Measurements from ENCODE around the gene GUCY1B1.

The GUCY1B1 gene

DNA sequence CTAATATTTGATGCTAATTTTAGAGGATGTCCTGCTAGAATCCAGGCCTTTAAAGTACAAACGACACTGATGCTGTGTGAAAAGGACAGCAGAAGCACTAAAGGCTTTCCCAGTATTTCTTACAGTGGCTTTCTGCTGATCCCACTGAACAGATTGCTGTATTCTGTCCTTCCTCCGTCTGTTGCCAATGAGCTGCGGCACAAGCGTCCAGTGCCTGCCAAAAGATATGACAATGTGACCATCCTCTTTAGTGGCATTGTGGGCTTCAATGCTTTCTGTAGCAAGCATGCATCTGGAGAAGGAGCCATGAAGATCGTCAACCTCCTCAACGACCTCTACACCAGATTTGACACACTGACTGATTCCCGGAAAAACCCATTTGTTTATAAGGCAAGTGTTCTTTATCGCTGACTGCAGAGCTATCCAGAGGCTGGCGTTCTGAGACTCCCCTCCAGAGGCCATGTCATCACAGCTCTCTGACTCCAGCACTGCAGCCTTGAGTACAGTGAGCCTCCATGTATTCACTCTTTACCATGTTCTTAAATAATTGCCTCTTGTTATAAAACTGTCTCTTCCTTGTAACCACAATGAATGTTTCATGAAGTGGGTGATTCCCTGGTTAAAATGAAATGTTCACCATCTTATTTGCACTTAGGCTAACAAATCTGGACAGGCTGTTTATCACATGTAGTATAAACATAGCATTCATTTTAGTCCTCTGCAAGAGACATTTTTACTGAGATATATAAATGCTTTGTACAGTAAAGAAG, 43.6 kb downstream of the GUCY1B1 start:
- H3K36me3 Mint-ChIP-seq = no peaks in the 10 kb centered on the region
- H3K27ac Mint-ChIP-seq = no peak overlapping the region
- H3K27me3 Mint-ChIP-seq = peaks cover 2% of the 10 kb centered on the region
- no peaks in the 10 kb centered on the region for H3K4me1 Mint-ChIP-seq
- no peak overlapping the region for H3K4me3 Mint-ChIP-seq
- no peaks in the 10 kb centered on the region for H3K9me3 Mint-ChIP-seq

DNA sequence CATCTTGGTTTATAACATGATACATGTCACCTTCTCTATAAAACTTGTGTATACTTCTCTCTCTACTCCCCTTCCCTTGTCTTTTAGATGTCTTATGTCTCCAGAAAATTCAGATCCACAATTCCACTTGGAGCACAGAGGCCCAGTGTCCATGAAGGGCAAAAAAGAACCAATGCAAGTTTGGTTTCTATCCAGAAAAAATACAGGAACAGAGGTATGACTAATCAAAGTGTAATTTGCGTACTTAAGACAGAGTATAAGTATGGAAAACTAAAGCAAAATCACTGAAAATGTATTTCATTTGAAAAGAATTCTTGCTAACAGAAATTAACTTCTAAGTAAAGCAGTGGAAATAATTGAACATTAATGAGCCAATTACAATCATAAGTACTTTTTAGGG, 46.2 kb downstream of the GUCY1B1 start:
- H3K36me3 Mint-ChIP-seq = no peaks in the 10 kb centered on the region
- peaks cover 2% of the 10 kb centered on the region for H3K27me3 Mint-ChIP-seq
- no peak overlapping the region for H3K4me3 Mint-ChIP-seq

DNA sequence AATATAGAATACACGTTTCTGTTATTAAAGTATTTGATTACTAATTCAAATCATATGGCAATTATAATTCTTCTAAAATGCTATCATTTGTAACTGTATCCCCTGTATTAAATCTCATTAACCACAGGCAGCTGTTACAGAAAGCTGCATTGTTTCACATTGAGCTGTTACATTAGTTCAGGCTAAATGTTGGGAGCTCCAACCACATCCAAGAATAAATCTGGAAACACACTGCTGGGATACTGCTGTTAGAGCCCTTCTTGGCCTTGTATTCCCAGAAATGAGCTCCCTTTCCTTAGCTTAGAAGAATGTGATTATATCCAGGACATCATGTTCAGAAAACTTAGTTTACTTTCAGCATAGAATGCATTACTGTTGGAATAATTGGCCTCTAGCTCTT, 48.2 kb downstream of the GUCY1B1 start:
- Mint-ChIP-seq H3K9me3 (no peaks in the 10 kb centered on the region), H3K27ac (no peak overlapping the region), H3K4me1 (no peaks in the 10 kb centered on the region), H3K36me3 (no peaks in the 10 kb centered on the region), H3K4me3 (no peak overlapping the region), H3K27me3 (peaks cover 2% of the 10 kb centered on the region)

More for the DNA sequence above, 46.2 kb downstream of the GUCY1B1 start:
- Mint-ChIP-seq H3K4me1 (no peaks in the 10 kb centered on the region), H3K27ac (no peak overlapping the region), H3K9me3 (no peaks in the 10 kb centered on the region)

GRCh38 chr4:155809835-155810234, 51.0 kb downstream of the GUCY1B1 start:
- Mint-ChIP-seq H3K27ac (no peak overlapping the region), H3K36me3 (no peaks in the 10 kb centered on the region), H3K4me1 (no peaks in the 10 kb centered on the region), H3K9me3 (no peaks in the 10 kb centered on the region), H3K27me3 (no peaks in the 10 kb centered on the region), H3K4me3 (no peak overlapping the region)

DNA sequence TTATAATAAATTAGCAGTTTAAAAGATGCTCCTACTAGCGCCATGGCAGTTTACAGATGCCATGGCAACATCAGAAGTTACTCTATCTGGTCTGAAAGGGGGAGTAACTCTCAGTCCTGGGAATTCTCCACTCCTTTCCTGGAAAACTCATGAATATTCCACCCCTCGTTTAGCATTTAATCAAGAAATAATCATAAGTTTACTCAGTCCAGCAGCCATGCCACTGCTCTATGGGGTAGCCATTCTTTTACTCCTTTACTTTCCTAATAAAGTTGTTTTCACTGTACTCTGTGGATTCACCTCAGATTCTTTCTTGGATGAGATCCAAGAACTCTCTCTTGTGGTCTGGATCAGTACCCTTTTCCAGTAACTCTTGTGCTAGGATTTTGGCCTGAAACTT, 52.3 kb downstream of the GUCY1B1 start:
- H3K27ac Mint-ChIP-seq = no peak overlapping the region
- H3K27me3 Mint-ChIP-seq = no peaks in the 10 kb centered on the region
- no peaks in the 10 kb centered on the region for H3K9me3 Mint-ChIP-seq
- H3K36me3 Mint-ChIP-seq = no peaks in the 10 kb centered on the region
- no peak overlapping the region for H3K4me3 Mint-ChIP-seq
- H3K4me1 Mint-ChIP-seq = no peaks in the 10 kb centered on the region

GRCh38 chr4:155818639-155819038, 59.8 kb downstream of the GUCY1B1 start:
- no peaks in the 10 kb centered on the region for H3K4me1 Mint-ChIP-seq
- H3K9me3 Mint-ChIP-seq = no peaks in the 10 kb centered on the region
- H3K27me3 Mint-ChIP-seq = peaks cover 2% of the 10 kb centered on the region
- H3K36me3 Mint-ChIP-seq = no peaks in the 10 kb centered on the region
- H3K4me3 Mint-ChIP-seq = no peak overlapping the region
- no peak overlapping the region for H3K27ac Mint-ChIP-seq

DNA sequence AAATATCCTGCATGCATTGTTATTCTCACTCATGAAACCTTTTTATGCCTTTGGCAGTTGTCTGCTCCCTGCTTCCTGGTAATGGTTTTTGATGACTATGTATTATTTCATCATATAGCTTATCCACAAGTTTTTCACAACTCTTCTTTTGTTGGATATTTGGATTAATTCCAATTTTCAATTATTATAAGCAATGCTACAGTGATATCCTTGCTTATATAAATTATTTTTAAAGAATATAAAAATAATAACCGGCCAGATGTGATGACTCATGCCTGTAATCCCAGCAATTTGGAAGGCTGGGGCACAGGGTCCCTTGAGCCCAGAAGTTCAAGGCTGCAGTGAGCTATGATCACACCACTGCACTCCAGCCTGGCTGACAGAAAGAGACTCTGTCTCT, 60.2 kb downstream of the GUCY1B1 start:
- peaks cover 2% of the 10 kb centered on the region for H3K27me3 Mint-ChIP-seq
- no peaks in the 10 kb centered on the region for H3K4me1 Mint-ChIP-seq
- no peaks in the 10 kb centered on the region for H3K36me3 Mint-ChIP-seq
- no peak overlapping the region for H3K4me3 Mint-ChIP-seq
- H3K9me3 Mint-ChIP-seq = no peaks in the 10 kb centered on the region
- no peak overlapping the region for H3K27ac Mint-ChIP-seq

- H3K36me3 Mint-ChIP-seq = no peaks in the 10 kb centered on the region
- no peak overlapping the region for H3K27ac Mint-ChIP-seq
- H3K4me3 Mint-ChIP-seq = no peak overlapping the region
- H3K9me3 Mint-ChIP-seq = no peaks in the 10 kb centered on the region
- no peaks in the 10 kb centered on the region for H3K4me1 Mint-ChIP-seq
- H3K27me3 Mint-ChIP-seq = peaks cover 6% of the 10 kb centered on the region
Observed at GRCh38 chr4:155820887-155821518, 62.2 kb downstream of the GUCY1B1 start.

DNA sequence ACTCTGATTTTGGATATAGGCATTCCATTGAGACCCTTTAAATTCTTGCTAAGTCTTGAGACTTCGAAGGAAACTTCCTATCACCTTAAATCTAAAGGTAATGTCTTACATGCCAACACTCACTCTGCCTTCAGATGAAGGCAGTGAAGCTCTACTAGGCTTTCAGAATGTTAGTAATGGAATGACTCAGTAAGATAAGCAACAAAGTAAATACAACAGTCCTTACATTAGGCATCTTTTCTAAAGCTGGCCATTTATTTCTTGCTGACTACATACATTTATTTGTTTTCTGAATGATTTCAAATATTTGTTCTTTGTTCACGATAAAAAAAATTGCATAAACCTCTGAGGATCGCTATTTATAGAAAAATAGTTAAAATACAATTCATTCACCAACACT, 63.8 kb downstream of the GUCY1B1 start:
- Mint-ChIP-seq H3K27ac (no peak overlapping the region), H3K27me3 (peaks cover 6% of the 10 kb centered on the region), H3K36me3 (no peaks in the 10 kb centered on the region), H3K9me3 (no peaks in the 10 kb centered on the region), H3K4me1 (no peaks in the 10 kb centered on the region), H3K4me3 (no peak overlapping the region)

GRCh38 chr4:155828628-155829027, 69.8 kb downstream of the GUCY1B1 start:
- Mint-ChIP-seq H3K27me3 (peaks cover 7% of the 10 kb centered on the region), H3K36me3 (no peaks in the 10 kb centered on the region), H3K4me1 (no peaks in the 10 kb centered on the region), H3K9me3 (no peaks in the 10 kb centered on the region), H3K27ac (no peak overlapping the region), H3K4me3 (no peak overlapping the region)

DNA sequence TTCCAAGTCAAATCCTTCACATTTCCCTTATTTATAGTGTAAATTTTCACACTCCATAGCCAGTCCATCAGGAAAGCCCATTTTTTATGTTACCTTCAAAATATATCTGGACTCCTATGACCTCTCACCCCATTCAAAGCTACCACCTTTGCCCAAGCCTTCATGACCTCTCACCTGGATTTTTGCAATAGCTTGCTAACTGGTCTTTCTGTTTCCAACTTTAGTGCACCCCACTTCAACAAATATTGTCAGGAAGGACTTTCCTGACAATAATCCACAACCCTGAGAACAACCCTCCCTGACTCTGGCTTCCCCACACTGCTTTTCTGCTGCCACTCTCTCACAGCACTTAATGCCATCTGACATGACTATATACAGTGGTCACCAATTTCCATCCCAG, 73.8 kb downstream of the GUCY1B1 start:
- H3K4me1 Mint-ChIP-seq = no peaks in the 10 kb centered on the region
- no peaks in the 10 kb centered on the region for H3K9me3 Mint-ChIP-seq
- H3K36me3 Mint-ChIP-seq = no peaks in the 10 kb centered on the region
- no peak overlapping the region for H3K4me3 Mint-ChIP-seq
- no peak overlapping the region for H3K27ac Mint-ChIP-seq
- H3K27me3 Mint-ChIP-seq = peaks cover 7% of the 10 kb centered on the region

GRCh38 chr4:155837203-155837796, 78.5 kb downstream of the GUCY1B1 start:
- H3K4me3 Mint-ChIP-seq = no peak overlapping the region
- no peaks in the 10 kb centered on the region for H3K4me1 Mint-ChIP-seq
- H3K36me3 Mint-ChIP-seq = no peaks in the 10 kb centered on the region
- H3K27ac Mint-ChIP-seq = no peak overlapping the region
- H3K27me3 Mint-ChIP-seq = peaks cover 7% of the 10 kb centered on the region
- no peaks in the 10 kb centered on the region for H3K9me3 Mint-ChIP-seq

GRCh38 chr4:155842080-155842479, 83.3 kb downstream of the GUCY1B1 start:
- H3K36me3 Mint-ChIP-seq = no peaks in the 10 kb centered on the region
- H3K4me3 Mint-ChIP-seq = no peak overlapping the region
- H3K9me3 Mint-ChIP-seq = no peaks in the 10 kb centered on the region
- H3K27ac Mint-ChIP-seq = no peak overlapping the region
- H3K4me1 Mint-ChIP-seq = no peaks in the 10 kb centered on the region
- H3K27me3 Mint-ChIP-seq = peaks cover 1% of the 10 kb centered on the region

DNA sequence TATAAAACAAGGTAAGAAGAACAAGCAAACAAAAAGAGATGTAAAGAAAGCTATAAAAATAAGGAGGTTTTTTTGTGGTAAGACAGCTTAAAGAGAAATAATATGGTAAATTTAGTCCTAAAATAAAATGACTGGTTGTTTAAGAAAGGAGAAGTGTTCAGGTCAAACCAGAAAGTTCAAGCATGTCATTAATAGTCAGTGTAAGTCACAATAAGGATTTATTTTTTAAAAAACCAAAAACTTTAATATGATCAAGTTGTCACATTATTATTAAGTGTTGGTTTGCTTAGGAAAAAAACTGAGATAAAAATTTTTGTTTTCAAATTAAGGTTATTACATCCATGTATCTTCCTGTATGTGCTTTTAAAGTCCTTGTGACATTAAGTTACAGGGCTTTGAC, 88.1 kb downstream of the GUCY1B1 start:
- Mint-ChIP-seq H3K27ac (no peak overlapping the region), H3K36me3 (no peaks in the 10 kb centered on the region), H3K4me3 (no peak overlapping the region), H3K4me1 (no peaks in the 10 kb centered on the region), H3K9me3 (peaks cover 9% of the 10 kb centered on the region), H3K27me3 (peaks cover 5% of the 10 kb centered on the region)

- no peak overlapping the region for H3K27ac Mint-ChIP-seq
- H3K4me3 Mint-ChIP-seq = no peak overlapping the region
- peaks cover 9% of the 10 kb centered on the region for H3K9me3 Mint-ChIP-seq
- no peaks in the 10 kb centered on the region for H3K36me3 Mint-ChIP-seq
- H3K4me1 Mint-ChIP-seq = no peaks in the 10 kb centered on the region
- peaks cover 3% of the 10 kb centered on the region for H3K27me3 Mint-ChIP-seq
Observed at GRCh38 chr4:155849042-155849441, 90.2 kb downstream of the GUCY1B1 start.

- H3K9me3 Mint-ChIP-seq = peaks cover 9% of the 10 kb centered on the region
- H3K27ac Mint-ChIP-seq = no peak overlapping the region
- no peaks in the 10 kb centered on the region for H3K36me3 Mint-ChIP-seq
- H3K4me1 Mint-ChIP-seq = no peaks in the 10 kb centered on the region
- H3K4me3 Mint-ChIP-seq = no peak overlapping the region
- peaks cover 9% of the 10 kb centered on the region for H3K27me3 Mint-ChIP-seq
Observed at GRCh38 chr4:155853189-155853588, 94.4 kb downstream of the GUCY1B1 start.

All from activated naive CD4-positive, alpha-beta T cell treated with anti-CD3 and anti-CD28 coated beads, Interleukin-2, amount 50 U/mL, for 24 hours (primary cell).